Tibial artery (tissue), 4 donors: Measurements from ENCODE around the gene GLYATL3.

Experiments used
- DNase-seq, 2 donors: peaks; one replicate each; pipeline ENCODE4 v3.0.0-alpha.2; 2019
- H3K27ac ChIP-seq, 2 donors: fragments of 200-600 bp; sonication (generic) in 1 of 2; 1 replicate in 1 of 2; 2 replicates in 1 of 2; pipeline ENCODE4 v1.5.1; 2018 to 2019; ENCODE audit warnings: mild to moderate bottlenecking in 1 of 2
- H3K27me3 ChIP-seq, 2 donors: fragments of 200-600 bp; sonication (generic) in 1 of 2; one replicate each; pipeline versions ENCODE4 v1.5.1 to v1.6.0; 2016 to 2019
- H3K36me3 ChIP-seq, 3 donors: fragments of 200-600 bp; sonication (generic) in 2 of 3; one replicate each; pipeline ENCODE4 v1.5.1; 2016 to 2019; ENCODE audit warnings: mild to moderate bottlenecking in 2 of 3
- H3K4me1 ChIP-seq, 4 donors: fragments of 200-600 bp; sonication (generic) in 2 of 4; 1 replicate in 3 of 4; 2 replicates in 1 of 4; pipeline ENCODE4 v1.5.1; 2016 to 2019
- H3K4me3 ChIP-seq, 2 donors: fragments of 200-600 bp; sonication (generic) in 1 of 2; 1 replicate in 1 of 2; 2 replicates in 1 of 2; pipeline ENCODE4 v1.5.1; 2018 to 2019; ENCODE audit warnings: mild to moderate bottlenecking in 2 of 2
- H3K9me3 ChIP-seq, 3 donors: fragments of 200-600 bp; sonication (generic) in 1 of 3; one replicate each; pipeline ENCODE4 v1.5.1; 2016 to 2019
- intact Hi-C: fragments of 100-400 bp; cut with DNase I; formaldehyde crosslinking; loops from one replicate; pipeline ENCODE4 v1.15.0; 2023; ENCODE audit warnings: low total_unique reads
- TF ChIP-seq, protein P1 (sequence below), 2 experiments: fragments of 200-600 bp in 1 of 2; fragments of 450-650 bp in 1 of 2; IDR thresholded peaks; one replicate each; pipeline ENCODE4 v1.5.1; 2017 to 2019; ENCODE audit warnings: antibody characterized with exemption in 2 of 2, mild to moderate bottlenecking in 1 of 2, moderate library complexity in 1 of 2

GLYATL3 gene

DNA sequence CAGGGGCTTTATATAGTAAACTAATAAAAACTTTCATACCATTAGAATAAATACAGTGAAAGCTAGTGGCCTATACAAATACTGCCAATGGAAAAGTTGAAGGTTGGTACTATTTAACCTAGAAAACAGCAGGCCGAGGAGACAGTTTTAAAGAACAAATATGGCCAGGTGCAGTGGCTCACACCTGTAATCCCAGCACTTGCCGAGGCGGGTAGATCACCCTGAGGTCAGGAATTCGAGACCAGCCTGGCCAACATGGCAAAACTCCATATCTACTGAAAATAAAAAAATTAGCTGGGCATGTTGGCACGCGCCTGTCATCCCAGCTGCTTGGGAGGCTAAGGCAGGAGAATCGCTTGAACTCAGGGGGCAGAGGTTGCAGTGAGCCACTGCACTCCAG lies 24.8 kb downstream of the GLYATL3 start:
- H3K27ac ChIP-seq, result no peak overlapping the region
- H3K36me3 ChIP-seq, result no peaks in the 10 kb centered on the region
- H3K4me3 ChIP-seq, result no peak overlapping the region
- H3K4me1 ChIP-seq, result no peaks in the 10 kb centered on the region
- no peaks in the 10 kb centered on the region for H3K9me3 ChIP-seq
- H3K27me3 ChIP-seq, result no peaks in the 10 kb centered on the region
- no peak for DNase-seq
- TF ChIP-seq, protein P1, sequence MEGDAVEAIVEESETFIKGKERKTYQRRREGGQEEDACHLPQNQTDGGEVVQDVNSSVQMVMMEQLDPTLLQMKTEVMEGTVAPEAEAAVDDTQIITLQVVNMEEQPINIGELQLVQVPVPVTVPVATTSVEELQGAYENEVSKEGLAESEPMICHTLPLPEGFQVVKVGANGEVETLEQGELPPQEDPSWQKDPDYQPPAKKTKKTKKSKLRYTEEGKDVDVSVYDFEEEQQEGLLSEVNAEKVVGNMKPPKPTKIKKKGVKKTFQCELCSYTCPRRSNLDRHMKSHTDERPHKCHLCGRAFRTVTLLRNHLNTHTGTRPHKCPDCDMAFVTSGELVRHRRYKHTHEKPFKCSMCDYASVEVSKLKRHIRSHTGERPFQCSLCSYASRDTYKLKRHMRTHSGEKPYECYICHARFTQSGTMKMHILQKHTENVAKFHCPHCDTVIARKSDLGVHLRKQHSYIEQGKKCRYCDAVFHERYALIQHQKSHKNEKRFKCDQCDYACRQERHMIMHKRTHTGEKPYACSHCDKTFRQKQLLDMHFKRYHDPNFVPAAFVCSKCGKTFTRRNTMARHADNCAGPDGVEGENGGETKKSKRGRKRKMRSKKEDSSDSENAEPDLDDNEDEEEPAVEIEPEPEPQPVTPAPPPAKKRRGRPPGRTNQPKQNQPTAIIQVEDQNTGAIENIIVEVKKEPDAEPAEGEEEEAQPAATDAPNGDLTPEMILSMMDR (IDR thresholded peaks at IDR 0.05), result no peak
- intact Hi-C loops, result no loop called here

DNA sequence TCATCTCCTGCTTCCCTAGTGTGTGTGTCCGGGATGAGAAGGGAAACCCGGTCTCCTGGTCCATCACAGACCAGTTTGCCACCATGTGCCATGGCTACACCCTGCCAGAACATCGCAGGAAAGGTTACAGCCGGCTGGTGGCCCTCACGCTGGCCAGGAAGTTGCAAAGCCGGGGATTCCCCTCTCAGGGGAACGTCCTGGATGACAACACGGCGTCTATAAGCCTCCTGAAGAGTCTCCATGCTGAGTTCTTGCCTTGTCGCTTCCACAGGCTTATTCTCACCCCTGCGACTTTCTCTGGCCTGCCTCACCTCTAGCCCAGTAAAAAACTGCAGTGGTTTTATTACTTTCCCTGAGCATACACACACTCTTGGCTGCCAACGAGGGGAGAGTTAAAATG lies 26.9 kb downstream of the GLYATL3 start:
- intact Hi-C loops, result no loop called here
- H3K4me3 ChIP-seq, result no peak overlapping the region
- no peak overlapping the region for H3K27ac ChIP-seq

DNA sequence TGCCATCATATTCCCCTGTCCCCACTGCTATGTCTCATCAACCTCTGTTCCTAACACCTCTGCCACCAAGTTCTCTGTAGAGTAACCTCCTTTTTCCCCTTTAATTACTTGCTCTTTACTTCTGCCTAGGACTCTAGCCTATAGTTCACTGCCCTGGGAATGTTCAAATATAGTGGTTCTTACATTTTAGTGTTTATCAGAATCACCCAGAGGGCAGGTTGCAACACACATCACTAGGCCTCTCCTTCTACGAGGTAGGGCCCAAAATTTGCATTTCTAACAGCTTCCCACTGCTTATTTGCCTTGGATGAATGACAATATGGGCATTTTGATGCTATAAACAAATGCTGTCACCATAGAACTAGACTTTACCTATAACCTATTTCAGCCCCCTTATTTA lies 27.6 kb downstream of the GLYATL3 start:
- H3K4me3 ChIP-seq, result no peak overlapping the region
- H3K36me3 ChIP-seq, result no peaks in the 10 kb centered on the region
- TF ChIP-seq, protein P1 (IDR thresholded peaks at IDR 0.05), result no peak
- DNase-seq, result no peak
- no peaks in the 10 kb centered on the region for H3K27me3 ChIP-seq
- intact Hi-C loops, result no loop called here
- no peaks in the 10 kb centered on the region for H3K4me1 ChIP-seq
- no peaks in the 10 kb centered on the region for H3K9me3 ChIP-seq
- H3K27ac ChIP-seq, result no peak overlapping the region

More for the DNA sequence above, 26.9 kb downstream of the GLYATL3 start:
- H3K9me3 ChIP-seq, result no peaks in the 10 kb centered on the region
- no peak for DNase-seq
- TF ChIP-seq, protein P1 (IDR thresholded peaks at IDR 0.05), result no peak
- H3K4me1 ChIP-seq, result no peaks in the 10 kb centered on the region
- H3K36me3 ChIP-seq, result no peaks in the 10 kb centered on the region
- no peaks in the 10 kb centered on the region for H3K27me3 ChIP-seq

DNA sequence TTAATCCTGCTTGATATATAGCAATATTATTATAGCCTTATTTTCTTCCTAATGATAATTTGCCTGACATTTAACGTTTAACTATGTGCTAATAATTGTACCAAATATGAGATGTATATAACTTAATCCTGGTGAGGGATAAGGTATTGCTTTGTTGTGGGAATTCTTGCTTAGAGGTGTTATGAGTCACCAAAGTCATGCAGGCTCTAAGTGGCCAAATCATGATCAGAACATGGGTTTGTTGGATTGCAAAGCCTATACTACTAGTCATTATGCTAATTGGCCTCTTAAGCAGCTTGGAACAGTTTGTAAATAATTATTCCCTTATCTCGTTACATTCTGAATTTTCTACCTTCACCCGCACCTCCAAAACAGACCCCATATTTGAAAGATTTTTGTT lies 28.8 kb downstream of the GLYATL3 start:
- no peak overlapping the region for H3K4me3 ChIP-seq
- no peaks in the 10 kb centered on the region for H3K4me1 ChIP-seq
- intact Hi-C loops, result no loop called here
- H3K36me3 ChIP-seq, result no peaks in the 10 kb centered on the region
- TF ChIP-seq, protein P1 (IDR thresholded peaks at IDR 0.05), result no peak
- no peaks in the 10 kb centered on the region for H3K9me3 ChIP-seq
- DNase-seq, result no peak
- no peaks in the 10 kb centered on the region for H3K27me3 ChIP-seq
- no peak overlapping the region for H3K27ac ChIP-seq

DNA sequence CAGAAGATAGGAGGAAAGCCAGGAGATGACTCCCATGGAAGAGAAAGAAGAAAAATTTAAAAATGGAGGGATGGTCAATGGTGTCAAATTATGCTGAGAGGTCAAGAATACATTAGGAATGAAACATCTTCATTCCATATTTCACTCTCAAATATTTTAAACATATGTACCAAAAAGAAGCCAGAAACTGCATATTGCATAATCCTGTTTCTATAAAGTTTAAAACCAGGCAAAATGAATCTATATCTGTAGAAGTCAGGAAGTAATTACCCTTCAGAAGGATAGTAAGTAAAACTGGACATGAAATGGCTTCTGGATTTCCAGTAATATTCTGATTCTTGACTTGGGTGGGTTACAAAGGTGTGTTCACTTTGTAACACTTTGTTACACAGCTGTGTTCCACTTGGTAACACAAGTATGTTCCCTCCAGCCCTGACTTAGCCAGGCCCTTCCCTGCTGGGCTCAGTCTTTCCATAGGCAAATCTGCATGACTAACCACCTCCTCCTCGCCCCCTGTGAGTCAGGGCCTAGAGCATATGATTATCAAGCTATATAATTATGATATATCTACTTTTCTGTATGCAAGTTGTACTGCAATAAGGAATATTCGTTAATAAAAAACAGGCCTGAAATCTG lies 30.5 kb downstream of the GLYATL3 start:
- Histone ChIP-seq H3K36me3 (no peaks in the 10 kb centered on the region), H3K4me3 (no peak overlapping the region), H3K27ac (no peak overlapping the region), H3K27me3 (no peaks in the 10 kb centered on the region), H3K9me3 (no peaks in the 10 kb centered on the region), H3K4me1 (no peaks in the 10 kb centered on the region)
- DNase-seq, result no peak
- TF ChIP-seq, protein P1 (IDR thresholded peaks at IDR 0.05), result no peak
- intact Hi-C loops, result no loop called here
